K562 (cell line): Measurements from ENCODE around the gene MCOLN2. TPM values are rescaled to one million over a fixed set of nuclear protein-coding genes. Genes with fewer than 3 reads are reported as not detected.
A peak's percentile ranks its signal among the peaks of the same experiment; 100 is the strongest.

Experiments used
- ATAC-seq: fragments of 200-7000 bp; cut with Tn5 transposase; 3 replicates; pipeline ENCODE4 v1.9.1; 2020; ENCODE audit warnings: moderate library complexity
- BruUV-seq: library from RNA; stranded (reverse); fragments of 400-500 nt; replicated peaks from 2 replicates; lab custom pipeline; 2021; lab: Mats Ljungman, UMichigan
- CTCF ChIA-PET: fragments of 300-600 bp; formaldehyde crosslinking; extraction: SDS; loops from one replicate; lab custom pipeline; 2021; ENCODE audit warnings: low intra/inter-chr PET ratio; lab: Yijun Ruan, JAX
- POLR2A ChIA-PET: fragments of 300-600, 350-650 bp; sonication (Branson Sonifier 250); formaldehyde crosslinking; extraction: SDS; loops from one replicate; lab custom pipeline; 2021; ENCODE audit warnings: antibody characterized with exemption, inconsistent platforms; lab: Yijun Ruan, JAX
- DNase-seq, 4 experiments: peaks; one replicate each; pipeline versions ENCODE4 v3.0.0 to v3.0.0-alpha.2; 2011 to 2018; ENCODE audit warnings: low spot score in 3 of 4, mixed read lengths in 3 of 4; ENCODE audit errors: extremely low read depth in 1 of 4
- FAIRE-seq: peaks from 2 replicates; lab custom pipeline; 2011; peaks lifted over from hg19 to GRCh38; lab: Jason Lieb, UNC
- H2AFZ ChIP-seq: 2 replicates; pipeline ENCODE4 v1.6.0; 2011; ENCODE audit warnings: low read depth, low read length, control low read depth, inconsistent platforms
- H3K27ac ChIP-seq: fragments of 200-600 bp; 3 replicates; pipeline ENCODE4 v1.8.0; 2011; ENCODE audit warnings: low read depth, mild to moderate bottlenecking, control low read depth, inconsistent platforms, low read length, moderate library complexity, mixed read lengths; ENCODE audit errors: extremely low read depth
- H3K27me3 ChIP-seq, 2 experiments: fragments of 300-600 bp in 1 of 2; 2 replicates in 1 of 2; 3 replicates in 1 of 2; pipeline versions ENCODE4 v1.6.0 to v1.8.0; 2011; ENCODE audit warnings: inconsistent platforms in 2 of 2, low read length in 2 of 2, mild to moderate bottlenecking in 1 of 2, mixed read lengths in 1 of 2, moderate library complexity in 1 of 2; ENCODE audit not compliant: control insufficient read depth in 2 of 2, insufficient read depth in 2 of 2
- H3K36me3 ChIP-seq: fragments of 300-600 bp; 3 replicates; pipeline ENCODE4 v1.8.0; 2011; ENCODE audit warnings: mild to moderate bottlenecking, low read length, inconsistent platforms; ENCODE audit not compliant: control insufficient read depth, insufficient read depth
- H3K4me1 ChIP-seq, 2 experiments: fragments of 200-600 bp in 1 of 2; replicated peaks in 1 of 2; 2 replicates in 1 of 2; 3 replicates in 1 of 2; pipeline versions ENCODE4 v1.5.1 to v1.8.0; 2011; ENCODE audit warnings: inconsistent platforms in 2 of 2, low read length in 2 of 2, mild to moderate bottlenecking in 1 of 2, mixed read lengths in 1 of 2, moderate library complexity in 1 of 2; ENCODE audit not compliant: control insufficient read depth in 2 of 2, insufficient read depth in 2 of 2
- H3K4me2 ChIP-seq: 2 replicates; pipeline ENCODE4 v1.6.1; 2011; ENCODE audit warnings: low read length, control low read depth, inconsistent platforms, mixed read lengths; ENCODE audit not compliant: insufficient read depth
- H3K4me3 ChIP-seq: fragments of 200-600 bp; sonication (generic), shearing (Covaris generic); 2 replicates; pipeline ENCODE4 v1.5.1; 2016; ENCODE audit warnings: control low read depth, inconsistent platforms
- H3K79me2 ChIP-seq: fragments of 200-600 bp; 3 replicates; pipeline ENCODE4 v1.8.0; 2011; ENCODE audit warnings: low read length, inconsistent platforms; ENCODE audit not compliant: control insufficient read depth, insufficient read depth
- H3K9ac ChIP-seq, 2 experiments: 2 replicates each; pipeline versions ENCODE4 v1.6.0 to v1.6.1; 2011; ENCODE audit warnings: low read depth in 2 of 2, low read length in 2 of 2, control low read depth in 1 of 2, inconsistent platforms in 1 of 2, mild to moderate bottlenecking in 1 of 2, mixed read lengths in 1 of 2; ENCODE audit not compliant: insufficient read depth in 1 of 2
- H3K9me1 ChIP-seq: one replicate; pipeline ENCODE4 v1.6.0; 2011; ENCODE audit warnings: inconsistent platforms, mild to moderate bottlenecking, low read length, moderate library complexity; ENCODE audit not compliant: control insufficient read depth, insufficient read depth
- H3K9me3 ChIP-seq: replicated peaks from 2 replicates; pipeline ENCODE4 v1.5.1; 2011; ENCODE audit warnings: low read depth, low read length, inconsistent platforms; ENCODE audit not compliant: control insufficient read depth, insufficient read depth
- H4K20me1 ChIP-seq: replicated peaks from 2 replicates; pipeline ENCODE4 v1.6.1; 2011; ENCODE audit warnings: low read length, inconsistent platforms, mixed read lengths; ENCODE audit not compliant: control insufficient read depth, insufficient read depth
- KLF6 ChIP-seq: fragments of 250-450 bp; sonication (Bioruptor Pico); IDR thresholded peaks from 2 replicates; pipeline ENCODE4 v1.4.0; 2020; ENCODE audit warnings: mild to moderate bottlenecking, moderate library complexity, borderline replicate concordance
- RFX1 ChIP-seq: fragments of 450-650 bp; IDR thresholded peaks from 2 replicates; pipeline ENCODE4 v1.6.1; 2016; ENCODE audit warnings: mild to moderate bottlenecking, moderate library complexity
- XRCC3 ChIP-seq: fragments of 450-650 bp; IDR thresholded peaks from 2 replicates; pipeline ENCODE4 v1.6.1; 2017; ENCODE audit warnings: mild to moderate bottlenecking, moderate library complexity
- ZBTB34 ChIP-seq: fragments of 250-450 bp; sonication (Bioruptor Pico); IDR thresholded peaks from 2 replicates; pipeline ENCODE4 v1.8.0; 2021; ENCODE audit warnings: mild to moderate bottlenecking, moderate library complexity
- WGBS: fragments of 100-300 bp; shearing (Covaris generic); methylation state at CpG from one replicate; pipeline ENCODE4 v1.1.6; 2016; ENCODE audit warnings: low coverage, mixed read lengths; ENCODE audit not compliant: insufficient coverage; ENCODE audit errors: missing lambda C conversion rate; 5-methylcytosine and 5-hydroxymethylcytosine counted together
- in situ Hi-C: fragments of 300-500 bp; cut with MboI; formaldehyde crosslinking; loops from 4 replicates; pipeline ENCODE4 v1.15.0; 2018; ENCODE audit warnings: inconsistent platforms, mixed read lengths
- intact Hi-C: fragments of 100-400 bp; cut with micrococcal nuclease; formaldehyde crosslinking; loops from 2 replicates; pipeline ENCODE4 v1.14.2; 2022
- polyA plus RNA-seq, 8 experiments: library from polyadenylated mRNA; depleted of rRNA in 4 of 8; stranded (reverse) in 5 of 8; unstranded in 3 of 8; fragments of >200 nt; fragmentation: Nextera tagmentation in 2 of 8; fragmentation: Illumina TruSeq in 1 of 8; extraction: Ambion mirVana in 2 of 8; extraction: Trizol in 1 of 8; gene quantifications; 2 replicates each; pipeline versions ENCODE4 v1.2.1 to v1.2.3, GENCODE V29; 2011 to 2014; ENCODE audit warnings: inconsistent platforms in 1 of 8, missing spikeins in 1 of 8
- total RNA-seq, 7 experiments: library from RNA; depleted of rRNA in 6 of 7; stranded (reverse); fragments of >200 nt in 6 of 7; fragmentation: Illumina TruSeq in 2 of 7; extraction: Trizol in 2 of 7; gene quantifications; 2 replicates each; pipeline versions ENCODE4 v1.2.1 to v1.2.3, GENCODE V29; 2011 to 2021; ENCODE audit warnings: low replicate concordance in 1 of 7
- TF ChIP-seq, protein P1 (sequence below): fragments of 250-450 bp; sonication (Bioruptor Pico); IDR thresholded peaks from 2 replicates; pipeline ENCODE4 v1.4.0; 2020; ENCODE audit warnings: mild to moderate bottlenecking, moderate library complexity
- TF ChIP-seq, protein P2 (sequence below): fragments of 450-650 bp; IDR thresholded peaks from 2 replicates; pipeline ENCODE4 v1.6.1; 2018; ENCODE audit warnings: mild to moderate bottlenecking, low read depth; ENCODE audit not compliant: partially characterized antibody

The MCOLN2 gene
- total and polyA plus RNA-seq, 9 of the 15 experiments (the other 6 are each of a cell fraction or from before 2014, with no cell fraction given) = 0.18 TPM; not detected in 8

GRCh38 chr1:84896279-84896678 lies 100.6 kb downstream of the MCOLN2 start:
- 0% methylated on average over 2 of the region's 2 CpGs for WGBS
- ATAC-seq (no peak), FAIRE-seq (no peak), DNase-seq (no peak)
- H3K4me1 ChIP-seq = peaks cover 0 to 9% of the 10 kb centered on the region in 2 experiments; a peak in 1 of 5 replicates
- ChIA-PET CTCF (interaction anchor here (0.7 kb wide), 1 partner anchor 670 kb away, joined by 4 read pairs; no protein-coding TSS in a partner anchor), POLR2A (no interaction called here)
- no peaks in the 10 kb centered on the region for H3K36me3 ChIP-seq
- no peak for TF ChIP-seq RFX1
- no peak overlapping the region for H3K27ac ChIP-seq
- H3K9me1 ChIP-seq = no peaks in the 10 kb centered on the region
- no peak overlapping the region for H3K4me3 ChIP-seq
- no peaks in the 10 kb centered on the region for H3K79me2 ChIP-seq
- in situ Hi-C loops = no loop called here
- intact Hi-C loops = no loop called here
- H2AFZ ChIP-seq = no peak overlapping the region
- peaks cover 11 to 19% of the 10 kb centered on the region in 2 experiments; a peak in 4 of 5 replicates for H3K27me3 ChIP-seq
- H4K20me1 ChIP-seq = no peaks in the 10 kb centered on the region
- H3K4me2 ChIP-seq = no peak overlapping the region
- no peaks in the 10 kb centered on the region for H3K9me3 ChIP-seq
- H3K9ac ChIP-seq = no peak overlapping the region
- BruUV-seq = no TSS peak

GRCh38 chr1:84892705-84893618 lies 104.0 kb downstream of the MCOLN2 start, which contains the start of gene LPAR3:
LPAR3 (minus strand) TSS chr1:84893206; CDS start chr1:84866120, 27,086 bp downstream.
- whole genome bisulfite sequencing = 26% methylated on average over 24 of the region's 93 CpGs
- intact Hi-C loops = no loop called here
- DNase-seq = peak in 2 of 4 experiments; percentile 2 to 13
- Histone ChIP-seq H3K4me3 (no peak within 1 kb of the TSS), H3K79me2 (no peaks in the 10 kb centered on the region), H3K9ac (no peak within 1 kb of the TSS), H4K20me1 (no peaks in the 10 kb centered on the region), H3K9me1 (peaks cover 4% of the 10 kb centered on the region), H3K36me3 (no peaks in the 10 kb centered on the region), H3K27me3 (peaks cover 11 to 19% of the 10 kb centered on the region in 2 experiments; a peak in 4 of 5 replicates), H3K27ac (no peak within 1 kb of the TSS), H3K9me3 (no peaks in the 10 kb centered on the region), H2AFZ (no peak within 1 kb of the TSS), H3K4me2 (no peak within 1 kb of the TSS), H3K4me1 (peaks cover 0 to 9% of the 10 kb centered on the region in 2 experiments; a peak in 1 of 5 replicates)
- peak; percentile 58 for ATAC-seq
- POLR2A ChIA-PET = no interaction called here
- FAIRE-seq = no peak
- in situ Hi-C loops = no loop called here
- CTCF ChIA-PET = no interaction called here
- BruUV-seq = no TSS peak
- no peak for TF ChIP-seq XRCC3
- TF ChIP-seq, protein P1, sequence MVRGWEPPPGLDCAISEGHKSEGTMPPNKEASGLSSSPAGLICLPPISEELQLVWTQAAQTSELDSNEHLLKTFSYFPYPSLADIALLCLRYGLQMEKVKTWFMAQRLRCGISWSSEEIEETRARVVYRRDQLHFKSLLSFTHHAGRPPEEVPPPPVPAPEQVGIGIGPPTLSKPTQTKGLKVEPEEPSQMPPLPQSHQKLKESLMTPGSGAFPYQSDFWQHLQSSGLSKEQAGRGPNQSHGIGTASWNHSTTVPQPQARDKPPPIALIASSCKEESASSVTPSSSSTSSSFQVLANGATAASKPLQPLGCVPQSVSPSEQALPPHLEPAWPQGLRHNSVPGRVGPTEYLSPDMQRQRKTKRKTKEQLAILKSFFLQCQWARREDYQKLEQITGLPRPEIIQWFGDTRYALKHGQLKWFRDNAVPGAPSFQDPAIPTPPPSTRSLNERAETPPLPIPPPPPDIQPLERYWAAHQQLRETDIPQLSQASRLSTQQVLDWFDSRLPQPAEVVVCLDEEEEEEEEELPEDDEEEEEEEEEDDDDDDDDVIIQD (CRISPR knock-in tag) = no peak
- TF ChIP-seq ZBTB34 = no peak
- TF ChIP-seq KLF6 (CRISPR knock-in tag) = no peak
- TF ChIP-seq, protein P2, sequence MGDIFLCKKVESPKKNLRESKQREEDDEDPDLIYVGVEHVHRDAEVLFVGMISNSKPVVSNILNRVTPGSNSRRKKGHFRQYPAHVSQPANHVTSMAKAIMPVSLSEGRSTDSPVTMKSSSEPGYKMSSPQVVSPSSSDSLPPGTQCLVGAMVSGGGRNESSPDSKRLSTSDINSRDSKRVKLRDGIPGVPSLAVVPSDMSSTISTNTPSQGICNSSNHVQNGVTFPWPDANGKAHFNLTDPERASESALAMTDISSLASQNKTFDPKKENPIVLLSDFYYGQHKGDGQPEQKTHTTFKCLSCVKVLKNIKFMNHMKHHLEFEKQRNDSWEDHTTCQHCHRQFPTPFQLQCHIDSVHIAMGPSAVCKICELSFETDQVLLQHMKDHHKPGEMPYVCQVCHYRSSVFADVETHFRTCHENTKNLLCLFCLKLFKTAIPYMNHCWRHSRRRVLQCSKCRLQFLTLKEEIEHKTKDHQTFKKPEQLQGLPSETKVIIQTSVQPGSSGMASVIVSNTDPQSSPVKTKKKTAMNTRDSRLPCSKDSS = no peak
